Measurements from ENCODE around the gene CABP4. TPM values are rescaled to one million over a fixed set of nuclear protein-coding genes. Genes with fewer than 3 reads are reported as not detected.

Gene CABP4
- total RNA-seq, result 3.7 and 4.0 TPM in 2 replicates

DNA sequence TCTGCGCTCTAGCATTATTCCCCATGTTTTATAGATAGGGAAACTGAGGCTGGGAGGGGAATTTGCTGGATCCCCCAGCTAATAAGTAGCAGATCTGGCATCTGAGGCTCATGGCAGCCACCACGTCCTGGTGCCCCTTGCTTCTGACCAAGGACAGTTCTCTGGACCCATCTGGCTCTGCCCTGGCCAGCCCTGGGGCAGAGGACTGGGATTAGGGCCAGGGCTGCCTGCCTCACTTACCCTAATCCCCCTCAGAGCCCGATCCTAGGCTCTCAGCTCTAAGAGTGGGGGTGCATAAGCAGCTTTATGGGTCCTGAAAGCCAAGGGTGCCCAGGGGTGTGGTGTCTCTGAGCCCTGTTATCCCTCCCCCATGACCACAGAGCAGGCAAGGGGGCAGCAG, at the start of gene CABP4:
TSS of gene CABP4 (plus strand) at position 301 of the 400 bp plus-strand sequence. CDS start at position 371, 70 bp downstream.
- intact Hi-C loops (cut with micrococcal nuclease), result no loop called here

DNA sequence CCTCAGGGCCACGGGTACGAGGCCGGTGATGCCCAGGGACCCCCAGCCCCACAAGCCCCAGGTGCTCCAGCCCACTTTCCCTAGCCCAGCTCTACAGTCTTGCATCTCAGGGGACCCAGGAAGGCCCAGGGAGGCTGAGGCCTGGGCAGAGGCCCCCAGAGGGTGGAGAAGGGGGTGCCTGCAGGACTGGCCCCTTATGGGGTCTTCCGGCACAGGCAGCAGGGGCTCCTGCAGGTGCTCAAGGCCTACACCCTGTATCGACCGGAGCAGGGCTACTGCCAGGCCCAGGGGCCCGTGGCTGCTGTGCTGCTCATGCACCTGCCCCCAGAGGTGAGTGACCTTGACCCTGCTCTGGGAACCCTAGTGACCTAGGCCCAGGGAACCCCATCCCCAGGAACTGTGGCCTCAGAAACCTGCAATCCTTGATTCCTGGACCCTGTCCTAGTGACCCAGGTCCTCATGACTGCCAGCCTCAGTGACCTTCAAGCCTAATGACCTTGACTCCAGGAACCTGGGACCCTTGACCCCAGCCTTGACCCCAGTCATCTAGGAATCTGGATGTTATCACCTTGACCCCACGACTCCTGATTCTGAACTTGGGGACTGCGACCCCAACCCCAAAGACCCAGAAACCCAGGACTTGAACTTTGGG, 49.3 kb upstream of the CABP4 start:
- intact Hi-C loops (cut with micrococcal nuclease), result no loop called here

DNA sequence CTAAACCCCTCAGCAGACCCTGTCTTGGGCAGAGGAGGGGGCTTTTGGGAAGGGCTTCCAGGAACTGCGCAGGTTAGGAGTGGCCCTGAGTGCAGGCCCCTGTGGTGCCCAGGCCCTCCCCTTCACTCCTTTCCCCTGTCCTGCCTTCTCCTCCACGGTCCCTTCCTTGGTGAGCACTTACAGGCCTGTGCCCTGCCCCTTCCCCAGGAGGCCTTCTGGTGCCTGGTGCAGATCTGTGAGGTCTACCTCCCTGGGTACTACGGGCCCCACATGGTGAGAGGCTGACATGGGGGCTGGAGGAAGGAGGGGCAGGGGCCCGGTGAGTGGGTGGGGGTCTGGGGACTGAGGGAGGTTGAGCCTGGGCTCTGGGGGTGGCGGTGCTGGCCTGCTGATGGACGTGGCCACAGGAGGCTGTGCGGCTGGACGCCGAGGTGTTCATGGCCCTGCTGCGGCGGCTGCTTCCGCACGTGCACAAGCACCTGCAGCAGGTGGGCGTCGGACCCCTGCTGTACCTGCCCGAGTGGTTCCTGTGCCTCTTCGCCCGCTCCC, 48.7 kb upstream of the CABP4 start:
- intact Hi-C loops (cut with micrococcal nuclease), result no loop called here

DNA sequence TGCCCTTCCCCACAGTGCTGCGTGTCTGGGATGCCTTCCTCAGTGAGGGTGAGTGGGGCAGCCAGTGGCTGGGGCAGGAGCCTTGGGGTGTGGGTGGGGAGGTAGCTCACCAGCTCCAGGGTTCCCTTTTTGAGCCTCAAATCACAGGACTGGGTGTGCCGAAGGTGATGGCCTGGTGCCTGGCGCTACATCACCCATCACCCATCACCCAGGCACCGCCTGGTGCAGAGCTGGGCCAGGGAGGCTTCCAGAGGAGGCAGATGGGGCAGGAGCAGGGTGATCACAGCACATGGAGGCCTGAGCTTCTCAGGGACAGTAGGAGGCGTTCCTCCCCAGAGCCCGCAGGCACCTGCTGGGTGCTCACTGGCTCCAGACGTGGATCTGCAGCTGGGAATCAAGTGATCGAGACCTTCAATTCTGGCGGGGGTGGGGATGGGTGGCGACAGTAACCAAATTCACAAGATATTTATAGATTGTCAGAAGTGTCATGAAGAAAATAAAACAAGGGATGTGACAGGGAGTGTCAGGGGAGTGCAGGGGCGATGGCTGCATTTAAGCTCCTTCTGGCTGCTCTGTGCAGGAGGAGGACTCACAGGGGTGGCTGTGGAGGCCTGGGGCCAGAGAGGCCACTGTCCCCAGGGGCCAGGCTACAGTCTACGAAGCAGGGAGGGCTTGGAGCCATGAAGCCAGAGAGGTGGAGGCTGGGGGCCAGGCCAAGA, 48.0 kb upstream of the CABP4 start:
- intact Hi-C loops (cut with micrococcal nuclease), result no loop called here

DNA sequence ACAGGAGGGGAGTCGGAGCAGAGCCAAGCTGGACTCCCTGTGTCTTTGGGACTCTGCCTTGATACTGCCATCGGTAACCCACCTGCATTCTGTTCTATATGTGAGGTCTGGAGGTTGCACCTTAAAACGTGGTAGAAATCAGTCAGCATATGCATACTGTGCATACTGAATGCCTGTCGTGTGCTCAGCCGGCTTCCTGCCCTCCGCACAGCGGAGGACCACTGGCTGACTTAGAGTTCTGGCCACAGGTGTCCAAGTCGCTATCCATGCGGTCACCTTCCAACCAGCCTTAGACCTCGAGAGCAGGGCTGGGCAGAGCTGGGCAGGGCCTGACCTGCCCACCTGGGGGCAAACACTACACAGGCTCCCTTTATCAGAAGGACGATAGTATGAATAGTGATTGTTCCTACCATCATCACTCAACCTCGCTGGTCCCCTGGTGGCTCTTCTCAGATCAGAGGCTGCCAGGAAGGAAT, 47.4 kb upstream of the CABP4 start:
- intact Hi-C loops (cut with micrococcal nuclease), result no loop called here

DNA sequence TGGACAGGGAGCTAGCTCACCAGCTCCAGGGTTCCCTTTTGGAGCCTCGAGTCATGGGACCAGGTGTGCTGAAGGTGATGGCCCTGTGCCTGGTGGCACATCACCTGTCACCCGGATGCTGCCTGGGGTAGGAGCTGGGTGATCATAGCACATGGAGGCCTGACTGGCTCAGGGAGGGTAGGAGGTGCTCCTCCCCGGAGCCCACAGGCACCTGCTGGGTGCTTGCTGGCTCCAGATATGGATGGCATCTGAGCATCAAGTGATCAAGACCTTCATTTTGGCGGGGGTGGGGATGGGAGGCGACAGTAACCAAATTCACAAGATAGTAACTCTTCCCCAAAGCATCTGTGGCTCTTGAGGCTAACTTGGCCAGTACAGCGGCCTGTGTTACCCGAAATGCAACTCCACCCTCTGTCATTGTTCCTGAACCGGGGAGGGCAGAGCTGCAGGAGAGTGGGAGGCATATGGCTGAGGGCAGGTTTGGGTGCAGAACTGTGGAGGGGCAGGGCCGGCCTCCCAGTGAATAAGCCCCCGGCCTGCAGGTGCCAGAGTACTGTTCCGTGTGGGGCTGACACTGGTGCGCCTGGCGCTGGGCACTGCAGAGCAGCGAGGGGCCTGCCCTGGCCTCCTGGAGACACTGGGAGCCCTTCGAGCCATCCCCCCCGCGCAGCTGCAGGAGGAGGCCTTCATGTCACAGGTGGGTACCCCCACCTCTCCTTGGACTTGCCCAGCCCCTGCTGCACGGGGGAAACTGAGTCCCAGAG, 46.5 kb upstream of the CABP4 start:
- intact Hi-C loops (cut with micrococcal nuclease), result no loop called here

DNA sequence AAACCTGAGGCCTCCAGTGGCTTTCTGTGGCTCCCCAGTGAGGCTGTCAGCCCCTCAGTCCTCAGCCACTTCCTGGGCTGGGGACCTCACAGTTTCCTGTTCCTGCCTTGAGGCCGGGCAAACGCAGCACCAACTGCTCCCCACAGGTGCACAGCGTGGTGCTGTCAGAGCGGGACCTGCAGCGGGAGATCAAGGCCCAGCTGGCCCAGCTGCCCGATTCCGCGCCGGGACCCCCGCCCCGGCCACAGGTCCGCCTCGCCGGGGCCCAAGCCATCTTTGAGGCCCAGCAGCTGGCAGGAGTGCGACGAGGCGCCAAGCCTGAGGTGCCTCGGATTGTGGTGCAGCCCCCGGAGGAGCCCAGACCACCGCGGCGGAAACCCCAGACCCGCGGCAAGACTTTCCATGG, 45.9 kb upstream of the CABP4 start:
- intact Hi-C loops (cut with micrococcal nuclease), result no loop called here

DNA sequence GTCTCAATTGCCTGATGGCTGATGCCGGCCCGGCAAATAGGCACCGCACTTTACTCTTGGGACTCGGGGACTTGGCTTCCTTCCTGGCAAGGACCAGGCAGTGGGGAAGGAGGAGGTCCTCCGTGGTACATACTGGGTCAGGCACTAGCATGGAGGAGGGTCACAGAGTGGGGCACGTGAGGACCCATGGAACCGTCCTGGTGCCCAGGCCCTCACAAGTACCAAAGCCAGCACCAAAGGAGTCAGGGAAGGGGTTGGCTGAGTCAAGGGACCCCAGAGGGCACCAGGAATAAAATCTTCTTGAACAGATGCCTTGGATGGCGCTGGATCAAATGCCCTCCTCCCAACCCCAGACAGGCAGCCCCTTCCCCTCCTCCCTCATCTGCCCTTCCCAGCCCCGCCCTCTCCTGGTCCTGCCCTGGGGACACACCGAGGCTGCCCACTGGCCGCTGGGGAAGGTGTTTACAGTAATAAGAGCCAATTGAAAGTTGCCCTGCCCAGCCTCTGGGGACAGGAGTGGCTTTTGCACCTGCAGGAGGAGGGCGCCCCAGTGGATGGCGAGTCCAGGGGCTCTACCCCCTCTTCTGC, 45.3 kb upstream of the CABP4 start:
- intact Hi-C loops (cut with micrococcal nuclease), result no loop called here

DNA sequence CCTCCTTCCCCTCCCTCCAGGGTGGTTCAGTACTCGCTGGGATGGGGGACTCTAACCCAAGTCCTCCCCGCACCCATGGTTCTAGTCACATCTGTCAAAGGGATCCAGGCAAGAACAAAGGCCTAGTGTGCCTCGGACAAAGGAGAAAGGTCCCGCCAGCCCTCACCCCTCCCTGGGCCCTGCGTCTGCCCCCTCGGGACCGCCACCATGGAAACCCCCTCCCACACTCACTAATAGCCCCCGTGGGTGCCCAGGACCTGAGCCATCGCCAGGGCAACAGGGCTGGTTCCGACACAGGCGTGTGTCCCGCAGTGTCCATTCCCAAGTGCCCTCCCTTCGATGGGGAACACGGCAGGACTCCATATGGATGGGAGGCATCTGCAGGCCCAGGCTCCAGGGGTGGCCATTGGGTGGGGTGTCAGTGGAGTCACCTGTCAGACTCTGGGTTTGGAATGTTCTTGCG, 44.8 kb upstream of the CABP4 start:
- intact Hi-C loops (cut with micrococcal nuclease), result no loop called here

DNA sequence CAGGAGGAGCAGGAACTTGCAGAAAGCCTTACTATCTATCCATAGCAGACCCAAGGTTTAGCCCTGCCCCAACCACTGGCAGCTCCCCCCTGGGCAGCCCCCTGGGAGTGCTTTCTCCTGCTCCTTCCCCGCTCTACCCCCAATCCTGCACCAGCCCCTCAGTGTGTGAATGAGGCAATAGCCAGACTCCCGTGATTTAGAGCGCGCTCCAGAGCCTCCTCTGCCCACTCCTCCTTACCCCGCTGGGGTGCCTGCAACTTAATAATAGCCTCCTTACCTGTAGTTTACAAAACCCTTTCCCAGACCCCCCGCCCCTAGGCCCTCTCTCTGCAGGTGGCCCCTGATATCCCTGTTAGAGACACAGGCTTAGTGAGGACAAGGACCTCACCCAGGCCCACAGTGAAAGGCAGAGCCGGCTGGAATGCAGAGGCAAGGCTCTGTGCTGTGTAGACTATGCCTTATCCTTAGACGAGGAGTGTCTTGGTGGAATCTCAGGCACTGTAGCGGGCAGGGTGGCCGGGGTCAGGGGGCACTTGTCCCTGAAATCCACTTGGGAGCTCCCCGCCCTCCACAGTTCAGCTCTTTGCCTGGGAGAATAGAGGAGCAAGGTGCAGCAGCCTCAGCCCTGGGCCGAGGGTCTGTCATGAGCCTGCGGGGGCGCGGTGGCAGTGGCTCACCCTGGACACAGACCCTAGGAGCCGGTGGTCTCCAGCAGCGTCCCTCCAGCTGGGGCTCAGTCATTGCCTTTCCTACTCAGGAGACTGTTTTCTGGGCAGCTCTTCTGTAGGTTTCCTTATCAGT, 44.0 kb upstream of the CABP4 start:
- intact Hi-C loops (cut with micrococcal nuclease), result no loop called here

DNA sequence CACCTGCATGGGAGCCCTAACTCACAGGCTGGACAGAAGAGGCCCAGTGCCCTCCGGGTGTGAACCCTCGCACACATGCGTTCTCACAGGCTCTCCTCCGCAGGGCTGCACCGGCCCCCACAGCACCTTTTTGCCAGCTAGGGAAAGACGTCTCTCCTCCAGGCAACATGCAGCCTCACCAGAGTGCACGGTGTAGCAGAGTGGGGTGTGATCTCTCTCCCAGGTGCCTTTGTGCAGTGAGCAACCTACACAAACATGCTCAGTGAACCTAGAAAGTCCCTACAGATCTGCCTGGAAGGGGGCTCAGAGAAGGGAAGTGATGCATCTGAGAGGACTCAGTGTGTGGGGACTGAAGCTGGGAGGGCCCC, 43.4 kb upstream of the CABP4 start:
- intact Hi-C loops (cut with micrococcal nuclease), result no loop called here

DNA sequence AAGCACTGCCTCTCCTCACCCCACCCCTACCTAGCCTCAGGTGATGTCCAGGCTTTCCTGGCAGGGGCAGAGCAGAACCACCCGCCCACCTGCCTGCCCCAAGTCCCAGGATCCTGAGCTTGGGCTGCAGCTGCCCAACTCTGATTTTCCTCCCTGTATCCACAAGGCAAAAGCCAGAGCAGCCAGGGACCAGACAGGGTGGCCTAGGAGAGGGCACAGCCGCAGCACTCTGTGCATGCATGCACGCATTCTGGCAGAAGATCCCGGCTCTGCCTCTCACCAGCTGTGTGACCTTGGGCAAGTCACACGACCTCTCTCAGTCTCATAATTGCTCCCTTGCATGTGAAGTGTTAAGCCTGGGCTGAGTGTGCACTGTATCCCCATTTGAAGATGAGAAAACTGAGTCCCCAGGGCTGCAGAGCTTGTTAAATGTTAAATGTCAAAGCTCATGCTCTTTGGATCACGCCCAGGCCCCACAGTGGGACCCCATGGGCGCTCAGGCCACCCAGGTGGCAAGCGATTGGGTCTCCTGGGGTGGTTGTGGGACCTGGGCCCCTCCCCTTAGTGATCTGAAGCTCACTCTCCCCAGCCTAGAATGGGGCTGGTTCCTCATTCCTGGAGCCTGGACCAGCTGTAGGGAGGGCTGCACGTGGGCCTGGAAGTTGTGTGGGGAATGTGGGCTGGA, 42.5 kb upstream of the CABP4 start:
- intact Hi-C loops (cut with micrococcal nuclease), result no loop called here

DNA sequence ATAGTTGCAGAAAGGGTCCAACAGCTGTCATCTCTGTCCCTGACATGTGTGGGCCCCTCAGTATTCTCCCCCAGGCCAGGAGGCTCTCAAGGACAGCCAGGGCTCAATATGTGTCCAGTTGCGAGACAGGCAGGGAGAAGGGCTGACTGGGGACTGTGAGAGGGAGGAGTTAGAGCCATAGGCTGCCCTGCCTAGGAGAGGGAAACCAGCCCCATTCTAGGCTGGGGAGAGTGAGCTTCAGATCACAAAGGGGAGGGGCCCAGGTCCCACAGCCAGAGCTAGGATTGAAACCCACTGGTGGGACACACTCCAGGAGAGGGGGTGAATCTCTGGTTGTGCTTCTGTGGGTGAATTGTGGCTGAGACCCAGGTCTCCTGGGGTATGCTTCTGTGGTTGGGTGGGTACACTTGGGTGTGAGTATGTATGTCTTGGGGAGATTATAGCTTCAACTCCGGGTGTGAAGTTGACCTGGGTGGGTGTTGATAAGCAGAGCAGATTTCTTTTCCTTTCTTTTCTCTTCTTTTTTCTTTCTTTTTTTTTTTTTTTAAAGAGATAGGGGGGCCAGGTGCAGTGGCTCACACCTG, 41.8 kb upstream of the CABP4 start:
- intact Hi-C loops (cut with micrococcal nuclease), result no loop called here

DNA sequence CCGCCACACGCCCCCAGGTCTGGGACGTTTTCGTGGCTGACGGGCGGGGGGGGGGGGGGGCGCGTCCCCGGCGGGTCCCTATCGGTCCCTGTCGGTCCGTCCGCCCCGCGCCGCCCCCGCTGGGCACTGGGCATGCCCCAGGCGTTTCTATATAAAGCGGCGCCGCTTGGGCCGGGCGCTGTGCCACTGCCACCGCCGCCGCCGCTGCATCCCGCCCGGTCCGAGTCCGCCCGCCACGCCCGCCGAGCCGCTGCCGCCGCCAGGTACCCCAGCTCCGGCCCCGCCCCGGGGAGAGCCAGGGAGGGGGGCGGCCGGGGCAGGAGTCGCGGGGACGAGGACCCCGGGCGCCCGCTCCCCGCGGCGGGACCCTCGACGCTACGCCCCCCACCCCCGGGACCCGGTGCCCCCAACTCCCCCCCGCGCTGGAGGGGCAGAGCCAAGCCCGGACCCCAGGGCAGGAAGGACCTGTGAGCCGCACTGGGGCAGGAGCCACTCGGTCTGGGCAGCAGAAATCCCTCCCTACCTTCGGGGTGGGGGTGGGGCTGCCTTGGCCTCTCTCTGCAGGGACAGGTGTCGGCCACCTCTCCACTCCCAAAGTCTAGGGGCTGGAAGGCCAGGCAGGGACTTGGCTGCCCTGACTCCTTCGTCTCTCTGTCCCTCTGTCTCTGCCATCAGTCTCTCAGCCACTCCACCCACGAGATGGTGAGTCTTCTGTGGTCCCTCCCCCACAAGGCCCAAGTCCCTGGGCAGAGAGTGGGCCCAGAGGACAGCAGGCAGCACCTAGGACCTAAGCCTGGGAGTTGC, 39.5 kb upstream of the CABP4 start, which contains the start of gene CARNS1:
TSS of gene CARNS1 (plus strand) at position 178 of the 804 bp plus-strand sequence. CDS start at position 700, 522 bp downstream.
- intact Hi-C loops (cut with micrococcal nuclease), result no loop called here

DNA sequence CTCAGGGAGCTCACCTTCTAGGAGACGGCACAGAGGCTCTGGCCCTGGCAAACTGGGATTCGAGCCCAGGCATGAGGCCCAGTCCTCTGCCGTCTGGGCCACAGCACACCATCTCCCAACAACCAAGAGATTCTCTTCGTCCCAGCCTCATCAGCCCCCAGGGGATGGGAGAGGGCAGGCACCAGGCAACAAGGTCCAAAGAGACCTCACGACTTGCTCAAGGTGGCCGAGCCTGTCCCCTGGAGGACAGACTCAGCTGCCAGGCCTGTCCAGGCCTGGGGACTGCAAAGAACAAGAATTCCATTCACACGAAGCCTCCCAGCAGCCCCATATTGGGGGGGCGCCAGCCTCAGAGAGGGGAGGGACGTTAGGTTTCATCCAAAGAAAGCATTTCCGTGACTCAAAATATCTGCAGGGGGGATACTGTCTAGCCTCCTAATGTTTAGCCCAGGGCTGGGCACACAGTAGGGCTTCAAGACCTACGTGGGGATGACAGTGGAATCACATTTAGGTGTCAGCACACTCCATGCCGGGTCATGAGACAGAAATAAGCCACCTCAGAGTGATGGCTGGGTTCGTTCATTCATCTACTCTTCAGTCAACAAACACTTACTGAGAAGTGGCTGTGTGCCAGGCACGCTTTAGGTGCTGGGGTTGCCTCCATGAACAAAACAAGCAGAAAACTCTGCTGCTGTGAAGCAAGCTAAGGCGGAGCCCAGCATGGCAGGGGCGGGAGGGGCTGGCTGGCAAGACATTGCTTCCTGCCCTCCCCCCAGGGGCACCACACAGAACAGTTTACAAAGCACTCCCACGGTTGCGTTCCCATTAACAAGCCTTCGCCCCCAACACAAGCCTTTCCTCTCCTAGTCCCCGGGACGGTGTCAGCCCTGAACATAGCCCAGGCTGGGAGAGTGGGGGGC, 38.5 kb upstream of the CABP4 start:
- intact Hi-C loops (cut with micrococcal nuclease), result no loop called here

DNA sequence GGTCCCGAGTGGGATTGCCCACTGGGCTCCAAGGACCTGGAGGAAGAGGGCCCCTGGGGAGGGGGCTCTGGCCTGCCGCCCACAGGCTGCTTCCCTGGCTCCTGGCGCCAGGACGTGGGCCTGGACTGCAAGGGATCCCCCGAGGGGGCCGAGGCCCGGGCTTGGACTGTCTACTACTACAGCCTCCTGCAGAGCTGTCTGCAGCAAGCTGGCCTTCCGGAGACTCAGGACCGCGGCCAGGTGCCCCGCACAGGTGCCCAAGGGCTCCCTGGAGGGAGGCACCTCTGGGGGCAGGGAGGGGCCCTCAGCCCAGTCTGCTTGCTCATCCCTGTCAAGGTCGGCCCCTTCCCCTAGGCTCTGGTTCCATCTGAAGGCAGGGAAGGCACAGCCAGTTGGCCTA, 37.7 kb upstream of the CABP4 start:
- intact Hi-C loops (cut with micrococcal nuclease), result no loop called here

DNA sequence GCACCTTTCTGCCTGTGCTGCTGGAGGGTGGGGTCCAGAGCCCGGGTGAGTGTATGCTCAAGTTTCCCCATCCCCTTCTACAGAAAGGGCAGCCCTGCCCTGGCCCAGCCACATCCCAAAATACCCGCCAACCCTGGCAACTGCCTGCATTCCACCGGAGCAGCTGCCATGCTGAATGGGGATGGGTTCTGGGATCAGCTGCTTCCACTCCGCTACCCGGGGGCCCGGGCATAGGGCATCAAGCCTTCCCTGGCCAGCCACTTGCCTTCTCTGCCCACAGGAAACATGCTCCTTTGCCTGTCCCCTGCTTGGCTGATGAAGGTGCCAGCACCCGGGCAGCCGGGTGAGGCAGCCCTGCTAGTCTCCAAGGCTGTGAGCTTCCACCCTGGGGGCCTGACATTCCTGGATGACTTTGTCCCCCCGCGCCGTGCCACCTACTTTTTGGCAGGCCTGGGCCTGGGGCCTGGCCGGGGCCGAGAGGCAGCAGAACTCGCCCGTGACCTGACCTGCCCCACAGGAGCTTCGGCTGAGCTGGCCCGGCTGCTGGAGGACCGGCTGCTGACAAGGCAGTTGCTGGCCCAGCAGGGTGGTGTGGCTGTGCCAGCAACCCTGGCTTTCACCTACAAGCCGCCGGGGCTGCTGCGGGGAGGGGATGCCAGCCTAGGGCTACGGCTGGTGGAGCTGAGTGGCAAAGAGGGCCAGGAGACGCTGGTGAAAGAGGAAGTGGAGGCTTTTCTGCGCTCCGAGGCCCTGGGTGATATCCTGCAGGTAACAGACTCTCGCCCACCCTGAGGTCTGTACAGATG, 36.5 kb upstream of the CABP4 start:
- intact Hi-C loops (cut with micrococcal nuclease), result no loop called here
